AG08395 (cell line): ENCODE measurements around the gene XXYLT1.

Experiments used
- DNase-seq: peaks from one replicate; pipeline ENCODE4 v3.0.0; 2012; ENCODE audit warnings: mixed read lengths, low spot score

Gene XXYLT1

GRCh38 chr3:195077611-195078540 is 193.1 kb downstream of the XXYLT1 start:
- DNase-seq: no peak

- DNase-seq: no peak
Measured at GRCh38 chr3:195076981-195077610, 193.9 kb downstream of the XXYLT1 start.

GRCh38 chr3:195075941-195076875 is 194.8 kb downstream of the XXYLT1 start:
- DNase-seq: peak; percentile 35

GRCh38 chr3:195075199-195075940 is 195.6 kb downstream of the XXYLT1 start:
- DNase-seq: peak; percentile 13

GRCh38 chr3:195073866-195074860 is 196.8 kb downstream of the XXYLT1 start:
- DNase-seq: no peak

GRCh38 chr3:195072916-195073564 is 197.9 kb downstream of the XXYLT1 start:
- DNase-seq: no peak

GRCh38 chr3:195071916-195072820 is 198.8 kb downstream of the XXYLT1 start:
- no peak for DNase-seq

GRCh38 chr3:195071011-195071728 is 199.8 kb downstream of the XXYLT1 start:
- DNase-seq: no peak

- no peak for DNase-seq
Measured at GRCh38 chr3:195070336-195070735, 200.6 kb downstream of the XXYLT1 start.

GRCh38 chr3:195069501-195070251 is 201.3 kb downstream of the XXYLT1 start:
- no peak for DNase-seq

GRCh38 chr3:195068084-195069080 is 202.6 kb downstream of the XXYLT1 start:
- no peak for DNase-seq

GRCh38 chr3:195066441-195066841 is 204.5 kb downstream of the XXYLT1 start:
- no peak for DNase-seq

GRCh38 chr3:195065864-195066185 is 205.1 kb downstream of the XXYLT1 start:
- DNase-seq: no peak

- DNase-seq: no peak
Measured at GRCh38 chr3:195065142-195065863, 205.7 kb downstream of the XXYLT1 start.

- DNase-seq: no peak
Measured at GRCh38 chr3:195064300-195064931, 206.5 kb downstream of the XXYLT1 start.
